Tibial artery (tissue), 4 donors: ENCODE data around the gene CSKMT.

Experiments used
- DNase-seq, 2 donors: peaks; one replicate each; pipeline ENCODE4 v3.0.0-alpha.2; 2019
- H3K27ac ChIP-seq, 2 donors: fragments of 200-600 bp; sonication (generic) in 1 of 2; 1 replicate in 1 of 2; 2 replicates in 1 of 2; pipeline ENCODE4 v1.5.1; 2018 to 2019; ENCODE audit warnings: mild to moderate bottlenecking in 1 of 2
- H3K27me3 ChIP-seq, 2 donors: fragments of 200-600 bp; sonication (generic) in 1 of 2; one replicate each; pipeline versions ENCODE4 v1.5.1 to v1.6.0; 2016 to 2019
- H3K36me3 ChIP-seq, 3 donors: fragments of 200-600 bp; sonication (generic) in 2 of 3; one replicate each; pipeline ENCODE4 v1.5.1; 2016 to 2019; ENCODE audit warnings: mild to moderate bottlenecking in 2 of 3
- H3K4me1 ChIP-seq, 4 donors: fragments of 200-600 bp; sonication (generic) in 2 of 4; 1 replicate in 3 of 4; 2 replicates in 1 of 4; pipeline ENCODE4 v1.5.1; 2016 to 2019
- H3K4me3 ChIP-seq, 2 donors: fragments of 200-600 bp; sonication (generic) in 1 of 2; 1 replicate in 1 of 2; 2 replicates in 1 of 2; pipeline ENCODE4 v1.5.1; 2018 to 2019; ENCODE audit warnings: mild to moderate bottlenecking in 2 of 2
- H3K9me3 ChIP-seq, 3 donors: fragments of 200-600 bp; sonication (generic) in 1 of 3; one replicate each; pipeline ENCODE4 v1.5.1; 2016 to 2019
- CTCF ChIP-seq, 2 experiments: fragments of 200-600 bp in 1 of 2; fragments of 450-650 bp in 1 of 2; IDR thresholded peaks; one replicate each; pipeline ENCODE4 v1.5.1; 2017 to 2019; ENCODE audit warnings: antibody characterized with exemption in 2 of 2, mild to moderate bottlenecking in 1 of 2, moderate library complexity in 1 of 2
- intact Hi-C: fragments of 100-400 bp; cut with DNase I; formaldehyde crosslinking; loops from one replicate; pipeline ENCODE4 v1.15.0; 2023; ENCODE audit warnings: low total_unique reads

The CSKMT gene

GRCh38 chr11:62645946-62646824 is 18.9 kb upstream of the CSKMT start, which contains the start of gene GANAB:
TSS of gene GANAB (minus strand) at chr11:62646613. CDS start at chr11:62646599, 14 bp downstream.
- H3K4me3 ChIP-seq = peak within 1 kb of the TSS; percentile 89 to 100
- DNase-seq = peak; percentile 99 to 100
- no peaks in the 10 kb centered on the region for H3K9me3 ChIP-seq
- peaks cover 32 to 58% (median 35%) of the 10 kb centered on the region in 3 donors for H3K36me3 ChIP-seq
- peaks cover 0 to 35% (median 25%) of the 10 kb centered on the region in 4 donors for H3K4me1 ChIP-seq
- H3K27ac ChIP-seq = peak within 1 kb of the TSS; percentile 95 to 99
- H3K27me3 ChIP-seq = no peaks in the 10 kb centered on the region
- intact Hi-C loops = no loop called here
- TF ChIP-seq CTCF (IDR thresholded peaks at IDR 0.05) = no peak

GRCh38 chr11:62646825-62647608 is 18.1 kb upstream of the CSKMT start:
- Histone ChIP-seq H3K27me3 (no peaks in the 10 kb centered on the region), H3K9me3 (no peaks in the 10 kb centered on the region), H3K27ac (peak overlapping the region; percentile 95 to 99), H3K4me3 (peak overlapping the region; percentile 89 to 100), H3K36me3 (peaks cover 32 to 55% (median 35%) of the 10 kb centered on the region in 3 donors), H3K4me1 (peaks cover 0 to 40% (median 29%) of the 10 kb centered on the region in 4 donors)
- no peak for TF ChIP-seq CTCF (IDR thresholded peaks at IDR 0.05)
- DNase-seq = peak; percentile 22 to 72
- intact Hi-C loops = no loop called here

- Histone ChIP-seq H3K4me1 (peaks cover 0 to 45% (median 33%) of the 10 kb centered on the region in 4 donors), H3K27me3 (no peaks in the 10 kb centered on the region), H3K9me3 (no peaks in the 10 kb centered on the region), H3K27ac (peak overlapping the region in 1 of 2 donors; percentile 99), H3K36me3 (peaks cover 30 to 51% (median 34%) of the 10 kb centered on the region in 3 donors), H3K4me3 (no peak overlapping the region)
- intact Hi-C loops = no loop called here
- DNase-seq = no peak
- no peak for TF ChIP-seq CTCF (IDR thresholded peaks at IDR 0.05)
Observed at GRCh38 chr11:62647609-62648005, 17.5 kb upstream of the CSKMT start.

- no peak overlapping the region for H3K27ac ChIP-seq
- peaks cover 22 to 44% (median 28%) of the 10 kb centered on the region in 3 donors for H3K36me3 ChIP-seq
- no peak for TF ChIP-seq CTCF (IDR thresholded peaks at IDR 0.05)
- DNase-seq = no peak
- intact Hi-C loops = no loop called here
- peaks cover 0 to 47% (median 33%) of the 10 kb centered on the region in 4 donors for H3K4me1 ChIP-seq
- no peaks in the 10 kb centered on the region for H3K9me3 ChIP-seq
- H3K27me3 ChIP-seq = no peaks in the 10 kb centered on the region
- H3K4me3 ChIP-seq = no peak overlapping the region
Observed at GRCh38 chr11:62648185-62648966, 16.7 kb upstream of the CSKMT start.

GRCh38 chr11:62648967-62649364 is 16.1 kb upstream of the CSKMT start:
- Histone ChIP-seq H3K4me3 (no peak overlapping the region), H3K4me1 (peaks cover 0 to 44% (median 33%) of the 10 kb centered on the region in 4 donors), H3K9me3 (no peaks in the 10 kb centered on the region), H3K36me3 (peaks cover 16 to 38% (median 23%) of the 10 kb centered on the region in 3 donors), H3K27ac (no peak overlapping the region), H3K27me3 (no peaks in the 10 kb centered on the region)
- no peak for DNase-seq
- intact Hi-C loops = no loop called here
- no peak for TF ChIP-seq CTCF (IDR thresholded peaks at IDR 0.05)
